D341Med (cell line): ENCODE data around the gene STAMBPL1.
A peak's percentile ranks its signal among the peaks of the same experiment; 100 is the strongest.
"Not testable (repeated sequence)": the region's sequence is repeated elsewhere in the genome, so short reads cannot be mapped to it uniquely, and the experiment has no call there.

Experiments
- DNase-seq: peaks from one replicate; pipeline ENCODE4 v3.0.0; 2012; ENCODE audit warnings: low spot score

Gene STAMBPL1

DNA sequence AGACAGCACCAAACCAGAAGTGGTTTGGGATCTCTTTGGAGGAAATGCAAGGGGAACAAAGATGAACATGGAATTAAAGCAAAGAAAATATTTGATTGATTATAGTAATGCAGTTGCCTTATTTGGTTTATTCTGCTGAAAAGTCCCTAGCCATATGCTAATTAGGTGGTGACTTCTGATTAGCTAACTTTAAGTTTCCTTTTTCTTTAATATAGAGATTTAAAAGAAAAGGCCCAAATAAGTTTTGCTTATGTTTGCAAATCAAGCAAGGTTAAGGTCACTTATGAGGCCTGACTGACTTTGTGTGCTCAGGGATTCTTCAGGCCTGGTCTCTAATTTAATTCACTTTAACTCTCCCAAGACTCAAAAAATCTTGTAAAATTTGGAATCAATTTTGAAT is 22.2 kb upstream of the STAMBPL1 start:
- DNase-seq: no peak

DNA sequence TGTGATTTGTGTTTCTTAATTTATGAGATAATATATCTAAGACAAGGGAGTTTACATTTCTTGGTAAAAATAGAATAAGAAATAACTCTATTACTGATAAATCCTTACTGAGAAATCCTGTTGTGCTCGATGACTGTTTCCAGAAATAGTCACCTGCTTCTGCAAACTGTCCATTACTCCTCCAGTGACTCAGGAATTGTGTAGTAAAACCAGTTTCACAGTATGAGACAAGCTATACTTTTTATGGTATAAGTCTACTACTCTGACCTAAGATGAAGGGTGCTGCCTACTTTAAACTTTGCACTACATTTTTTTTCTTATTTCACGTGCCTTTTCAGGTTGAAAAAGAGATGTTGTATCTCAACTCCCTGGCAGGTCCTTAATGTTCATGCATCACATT is 21.6 kb upstream of the STAMBPL1 start:
- no peak for DNase-seq

DNA sequence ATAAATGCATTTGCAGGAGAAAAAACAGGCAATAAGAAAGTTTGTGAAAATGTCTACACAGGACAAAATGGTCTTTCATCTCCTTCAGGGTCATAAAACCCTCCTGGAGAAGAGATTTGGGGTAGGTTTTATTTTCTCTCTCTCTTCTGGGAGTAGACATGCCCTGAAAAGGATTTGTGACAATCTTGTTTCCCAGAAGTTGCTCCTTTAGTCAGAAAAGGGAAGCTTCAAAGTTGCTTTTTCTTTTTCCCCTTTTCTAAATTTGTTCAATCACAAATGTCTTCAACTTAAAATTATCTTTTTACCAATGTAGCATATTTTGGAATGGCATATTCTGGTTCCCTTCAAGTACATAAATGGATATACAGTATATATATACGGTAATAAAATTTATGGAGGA is 19.0 kb upstream of the STAMBPL1 start:
- no peak for DNase-seq

DNA sequence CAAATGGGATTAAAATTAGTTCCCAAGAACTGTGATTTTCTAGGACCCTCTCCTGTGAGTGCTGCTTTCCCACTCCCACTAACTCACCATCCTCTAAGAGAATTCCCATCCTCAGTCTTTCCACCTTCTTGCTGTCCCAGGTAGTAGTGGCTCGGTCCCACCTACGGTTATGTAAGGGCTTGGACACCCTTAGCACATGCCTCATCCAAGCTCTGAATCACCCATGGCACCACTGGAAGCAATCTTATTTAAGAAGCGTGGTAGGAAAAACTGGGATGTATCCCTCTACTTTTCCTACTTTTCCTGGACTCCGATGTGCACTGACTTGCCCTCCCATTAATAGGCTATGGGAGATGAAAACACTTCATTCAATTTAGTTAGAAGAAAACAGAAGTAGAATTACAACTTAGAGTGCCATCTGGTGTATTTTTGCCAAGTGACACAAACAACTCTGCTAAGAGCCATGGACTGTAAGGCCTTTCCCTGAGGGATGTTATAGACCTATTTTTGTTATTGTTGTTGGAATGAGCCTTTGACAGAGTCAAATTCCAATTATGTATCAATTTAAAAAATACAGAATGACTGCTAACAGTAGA is 14.7 kb upstream of the STAMBPL1 start:
- DNase-seq: no peak

DNA sequence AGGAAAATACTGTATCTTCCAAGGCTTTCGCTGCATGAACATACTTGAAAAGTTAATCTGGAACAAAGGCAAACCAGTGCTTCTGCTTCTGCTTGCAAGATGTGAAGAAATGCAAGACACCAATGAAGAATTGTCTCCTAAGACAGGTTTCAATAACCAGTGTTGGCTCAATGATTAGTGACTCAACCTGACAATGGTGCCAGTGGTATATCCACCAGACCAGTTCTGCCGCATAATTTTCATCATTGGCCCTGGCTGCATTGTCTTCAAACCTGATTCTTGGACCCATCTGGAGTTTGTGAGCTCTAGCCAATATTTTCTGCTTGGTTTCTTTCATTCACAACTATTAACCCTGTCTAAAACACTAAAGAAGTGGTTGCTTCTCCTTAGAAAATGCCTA is 13.6 kb upstream of the STAMBPL1 start:
- no peak for DNase-seq

DNA sequence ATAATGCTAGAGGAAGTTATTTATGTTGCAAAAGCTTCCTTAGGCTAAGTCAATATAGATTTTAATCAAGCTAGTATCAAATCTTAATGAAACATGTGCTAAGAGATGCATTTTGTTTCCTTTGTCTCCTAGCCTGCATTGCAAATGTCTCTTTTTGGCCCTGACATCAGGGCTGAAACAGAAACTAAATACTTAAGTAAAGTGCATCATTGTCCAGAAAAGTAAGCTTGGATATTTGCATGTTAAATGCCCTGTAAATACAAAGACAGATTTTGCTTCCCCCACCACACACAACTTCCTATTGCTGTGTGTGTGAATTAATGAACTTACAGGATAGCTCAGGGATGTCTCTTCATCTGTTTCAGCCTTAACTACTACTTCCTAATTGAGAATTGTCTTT is 10.0 kb upstream of the STAMBPL1 start:
- no peak for DNase-seq

DNA sequence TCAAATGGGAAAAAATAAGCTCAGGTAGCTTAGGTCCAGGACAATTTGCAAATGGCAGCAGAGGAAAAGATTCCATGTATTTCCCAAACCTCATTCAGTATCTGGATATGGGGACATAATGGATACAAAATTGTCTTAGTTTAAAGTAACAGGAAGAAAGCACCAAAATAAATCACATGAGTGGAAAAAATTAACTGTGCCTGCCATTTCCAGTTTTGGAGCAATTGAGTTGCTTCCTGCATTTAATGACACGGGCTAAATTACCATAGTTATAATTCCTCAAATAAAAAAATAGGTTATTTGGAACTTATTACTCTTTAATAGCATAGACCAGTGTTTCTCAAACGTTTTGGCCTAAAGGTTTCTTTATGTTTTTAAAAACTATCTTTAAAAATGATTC is 6.3 kb upstream of the STAMBPL1 start:
- DNase-seq: no peak

DNA sequence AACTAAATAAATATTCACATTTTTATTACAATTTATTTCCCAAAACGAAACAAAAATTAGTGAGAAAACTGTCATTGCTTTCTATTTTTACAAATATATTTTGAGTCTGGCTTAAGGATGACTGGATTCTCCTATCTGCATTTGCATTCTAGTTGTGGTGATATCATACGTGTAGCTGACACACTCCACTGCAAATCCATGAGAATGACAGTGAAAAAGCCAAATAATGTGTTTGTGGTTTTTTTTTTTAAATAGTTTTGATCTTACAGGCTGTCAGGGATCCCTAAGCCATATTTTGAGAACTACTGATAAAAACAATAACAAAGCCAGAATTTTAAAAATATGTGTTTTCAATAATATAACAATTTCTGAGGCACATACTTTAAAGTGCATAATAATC is 5.8 kb upstream of the STAMBPL1 start:
- no peak for DNase-seq

DNA sequence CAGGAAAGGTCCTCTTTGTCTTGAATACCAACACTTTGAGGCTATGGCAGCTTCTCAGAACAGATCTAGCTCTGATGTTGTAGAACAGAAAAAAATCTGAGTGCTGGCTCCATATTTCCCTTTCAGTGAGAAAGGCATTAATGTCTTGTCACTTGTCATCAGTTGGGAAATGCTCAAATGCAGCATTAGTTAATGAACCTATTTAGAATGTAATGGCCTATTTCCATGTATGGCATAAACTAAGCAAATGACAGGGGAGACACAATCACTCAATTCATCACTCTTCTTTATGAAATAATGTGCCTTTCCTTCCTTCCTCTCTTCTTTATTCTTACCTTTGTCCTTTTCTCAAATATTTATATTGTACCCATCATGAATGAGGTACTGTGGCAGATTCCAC is 5.0 kb upstream of the STAMBPL1 start:
- DNase-seq: no peak

DNA sequence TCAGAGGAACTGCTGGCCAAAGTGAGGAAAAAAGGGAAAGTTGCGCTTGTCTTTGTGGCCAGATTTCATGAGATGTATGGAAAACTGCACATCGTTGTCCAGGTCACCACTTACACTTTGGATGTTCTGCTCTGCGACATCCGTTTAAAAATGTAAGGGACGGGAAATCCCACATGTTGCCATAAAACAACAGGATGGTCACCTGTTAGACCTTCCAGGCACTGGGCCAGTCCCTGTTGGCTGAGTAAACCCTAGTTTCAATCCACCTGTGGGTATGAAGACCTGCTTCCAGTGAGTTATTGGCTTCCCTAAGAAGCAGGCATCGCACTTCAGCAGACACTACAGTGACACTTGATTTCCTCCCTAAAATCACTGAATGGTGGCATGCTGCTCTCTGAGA is 2.7 kb upstream of the STAMBPL1 start:
- DNase-seq: no peak

DNA sequence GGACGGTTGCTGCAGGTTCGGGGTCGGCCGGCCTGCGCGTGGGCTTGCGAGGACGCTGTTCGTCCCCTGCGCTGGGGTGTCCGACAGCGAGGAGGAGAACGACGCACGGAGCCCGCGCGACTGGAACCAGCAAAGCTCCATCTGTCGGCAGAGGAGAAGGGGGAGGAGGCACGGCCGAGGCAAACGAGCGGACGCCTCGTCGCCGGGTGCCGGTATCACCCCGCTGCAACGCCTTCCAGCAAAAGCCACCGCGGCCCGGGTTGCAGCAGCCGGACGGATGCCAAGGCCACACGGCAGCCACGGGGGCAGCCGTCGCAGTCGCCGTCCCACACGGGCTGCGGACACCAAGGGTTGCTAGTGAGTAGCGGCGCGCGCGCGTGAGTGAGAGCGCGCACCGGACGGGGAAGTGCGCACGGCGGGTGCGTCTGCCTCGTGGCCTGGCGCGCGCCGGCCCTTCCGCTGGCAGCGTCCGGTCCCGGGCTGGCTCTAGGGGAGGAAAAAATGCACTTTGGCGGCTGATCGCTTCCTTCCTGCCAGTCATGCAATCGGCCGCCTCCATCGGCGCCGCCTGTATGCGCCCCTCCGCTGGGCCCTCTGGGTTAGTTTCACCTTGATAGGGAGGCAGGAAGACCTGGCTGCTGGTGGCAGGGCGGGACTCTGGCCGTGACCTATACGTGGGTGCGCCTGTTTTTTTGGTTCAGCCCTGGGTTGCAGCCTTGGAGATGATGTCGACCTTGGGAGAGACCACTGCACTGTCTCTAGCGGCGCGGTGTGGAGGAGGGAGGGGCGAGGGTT is 434 bp downstream of the STAMBPL1 start:
- peak; percentile 69 for DNase-seq

DNA sequence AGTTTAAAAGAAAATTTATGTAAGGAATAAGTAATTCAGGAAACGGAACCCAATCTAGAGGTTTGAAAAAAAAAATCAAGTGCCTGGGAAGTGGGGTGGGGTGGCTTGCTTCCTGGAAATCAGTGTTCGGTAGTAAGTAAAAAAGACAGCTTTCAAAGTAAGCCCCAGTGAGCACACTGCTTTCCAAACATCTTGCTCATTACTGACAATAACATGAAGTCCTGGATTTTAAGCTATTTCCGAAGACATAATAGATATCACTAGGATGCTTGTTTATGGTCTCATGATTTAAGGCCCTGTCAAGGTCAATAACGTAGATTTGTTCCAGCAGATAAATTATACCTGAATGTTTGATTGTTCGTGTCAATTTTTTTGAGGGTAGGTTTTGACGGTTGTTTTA is 1.3 kb downstream of the STAMBPL1 start:
- no peak for DNase-seq

DNA sequence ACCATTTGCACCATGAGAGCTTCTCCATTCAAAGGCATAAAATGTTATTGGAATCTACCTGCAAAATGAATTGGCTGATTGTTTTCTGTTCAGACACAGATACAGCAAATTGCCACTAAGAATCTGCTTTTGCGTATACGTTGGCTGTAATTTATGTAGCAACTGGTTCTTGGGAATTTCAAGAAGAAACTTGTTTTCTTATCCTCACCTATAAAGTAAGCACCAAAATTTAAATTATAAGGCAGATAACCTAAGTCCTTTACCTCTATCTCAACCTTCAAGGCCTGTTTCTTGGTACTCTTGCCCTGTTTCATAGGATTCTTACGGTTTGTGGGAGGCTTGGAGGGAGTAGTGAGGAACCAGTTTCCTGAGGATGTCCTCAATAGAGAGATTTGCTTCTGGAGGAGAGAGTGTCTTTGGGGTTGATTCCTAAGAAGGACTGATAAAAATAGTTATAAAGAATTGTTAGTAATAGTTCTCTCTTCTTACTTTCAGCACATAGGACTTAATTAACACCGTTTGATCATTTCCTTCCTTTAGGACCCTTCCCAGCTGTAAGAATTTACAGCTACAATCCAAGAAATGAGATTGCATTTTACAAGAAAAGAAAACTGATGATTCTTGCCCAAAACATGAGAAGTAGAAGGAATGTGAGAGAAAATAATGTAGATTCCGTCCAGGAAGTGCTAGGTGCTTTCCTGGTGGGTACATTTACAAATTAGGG is 2.0 kb downstream of the STAMBPL1 start:
- no peak for DNase-seq

DNA sequence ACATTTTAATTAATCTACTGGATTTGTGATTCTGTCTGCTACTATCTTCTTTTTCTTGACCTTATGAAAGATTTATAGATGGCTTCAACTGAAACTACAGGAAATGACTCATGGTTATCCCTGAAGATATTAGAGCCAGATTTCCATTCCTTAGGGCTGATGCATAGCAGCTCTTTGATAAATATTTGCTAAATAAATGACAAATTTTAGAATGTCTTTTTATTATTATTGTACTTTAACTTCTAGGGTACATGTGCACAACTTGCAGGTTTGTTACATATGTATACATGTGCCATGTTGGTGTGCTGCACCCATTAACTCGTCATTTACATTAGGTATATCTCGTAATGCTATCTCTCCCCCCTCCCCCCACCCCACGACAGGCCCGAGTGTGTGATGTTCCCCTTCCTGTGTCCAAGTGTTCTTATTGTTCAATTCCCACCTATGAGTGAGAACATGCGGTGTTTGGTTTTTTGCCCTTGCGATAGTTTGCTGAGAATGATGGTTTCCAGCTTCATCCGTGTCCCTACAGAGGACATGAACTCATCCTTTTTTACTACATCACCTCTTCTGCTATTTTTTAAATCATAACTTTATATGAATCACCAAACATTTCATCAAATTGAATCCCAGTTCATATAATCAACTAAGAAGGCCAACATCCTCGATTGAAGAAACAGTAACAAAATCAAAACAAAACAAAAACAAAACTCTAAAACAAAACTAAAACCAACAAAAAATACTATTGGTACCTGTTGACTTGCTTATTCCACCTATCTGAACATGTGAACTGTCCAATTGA is 2.8 kb downstream of the STAMBPL1 start:
- DNase-seq: not testable (repeated sequence)

DNA sequence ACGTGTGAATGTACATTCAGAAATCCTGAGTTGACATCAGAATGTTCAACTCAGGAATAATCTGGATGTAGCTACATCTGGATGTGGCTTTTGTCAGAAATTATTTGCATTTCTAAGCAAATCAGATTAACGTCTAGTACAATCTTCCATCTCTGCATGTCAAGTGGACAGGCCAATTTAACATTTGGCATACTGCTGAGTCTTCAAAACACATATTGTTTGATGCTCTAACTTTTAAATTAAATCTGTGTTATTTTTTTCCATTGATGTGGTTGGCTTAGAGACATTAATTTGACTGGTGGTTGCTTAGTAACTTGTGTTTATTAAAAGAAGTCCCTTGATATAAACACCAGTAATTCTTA is 3.4 kb downstream of the STAMBPL1 start:
- no peak for DNase-seq

DNA sequence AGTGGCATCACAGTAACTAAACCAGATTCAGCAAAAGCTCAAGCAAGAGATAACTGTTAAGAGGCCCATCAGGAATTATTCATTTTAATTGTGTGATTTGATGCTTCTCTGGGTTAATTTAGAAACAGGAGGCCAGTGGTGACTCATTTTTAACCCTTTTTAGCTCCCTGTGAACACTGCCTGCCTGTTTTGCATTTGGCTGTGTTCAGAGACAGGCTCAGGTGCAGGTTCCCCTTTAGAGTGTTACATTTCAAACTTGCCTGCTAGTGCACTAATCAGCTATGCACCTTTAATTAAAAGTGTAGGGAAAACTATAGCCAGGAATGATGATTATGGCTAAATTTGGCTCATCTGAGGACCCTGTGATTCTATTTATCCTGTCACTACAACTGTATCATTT is 6.5 kb downstream of the STAMBPL1 start:
- DNase-seq: no peak

DNA sequence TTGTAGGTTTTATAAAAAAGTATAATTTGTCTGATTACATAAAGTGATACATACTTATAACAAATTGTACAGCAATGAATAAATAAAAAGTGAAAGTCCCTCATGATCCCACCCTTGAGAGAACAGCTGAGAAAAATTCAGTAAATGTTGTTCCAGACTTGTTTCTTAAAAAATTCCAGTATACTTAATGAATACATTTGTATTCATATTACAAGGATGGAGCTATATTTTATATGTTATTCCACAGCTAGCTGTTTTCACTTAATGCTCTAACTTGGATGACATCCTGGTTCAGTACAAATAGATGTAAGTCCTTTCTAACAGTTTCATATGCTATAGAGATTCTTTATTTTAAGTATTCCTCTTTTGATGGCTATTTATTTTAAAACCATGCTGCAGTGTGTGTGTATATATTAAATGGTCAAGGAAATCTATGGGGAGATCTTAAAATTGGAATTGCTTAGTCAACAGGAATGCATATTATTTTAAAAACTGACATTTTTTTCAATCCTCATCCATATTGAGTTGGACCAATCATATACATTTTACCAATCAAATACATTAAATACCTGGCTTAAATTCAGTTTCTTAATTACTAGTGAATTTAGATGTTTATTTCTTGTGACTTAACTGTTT is 8.9 kb downstream of the STAMBPL1 start:
- no peak for DNase-seq

DNA sequence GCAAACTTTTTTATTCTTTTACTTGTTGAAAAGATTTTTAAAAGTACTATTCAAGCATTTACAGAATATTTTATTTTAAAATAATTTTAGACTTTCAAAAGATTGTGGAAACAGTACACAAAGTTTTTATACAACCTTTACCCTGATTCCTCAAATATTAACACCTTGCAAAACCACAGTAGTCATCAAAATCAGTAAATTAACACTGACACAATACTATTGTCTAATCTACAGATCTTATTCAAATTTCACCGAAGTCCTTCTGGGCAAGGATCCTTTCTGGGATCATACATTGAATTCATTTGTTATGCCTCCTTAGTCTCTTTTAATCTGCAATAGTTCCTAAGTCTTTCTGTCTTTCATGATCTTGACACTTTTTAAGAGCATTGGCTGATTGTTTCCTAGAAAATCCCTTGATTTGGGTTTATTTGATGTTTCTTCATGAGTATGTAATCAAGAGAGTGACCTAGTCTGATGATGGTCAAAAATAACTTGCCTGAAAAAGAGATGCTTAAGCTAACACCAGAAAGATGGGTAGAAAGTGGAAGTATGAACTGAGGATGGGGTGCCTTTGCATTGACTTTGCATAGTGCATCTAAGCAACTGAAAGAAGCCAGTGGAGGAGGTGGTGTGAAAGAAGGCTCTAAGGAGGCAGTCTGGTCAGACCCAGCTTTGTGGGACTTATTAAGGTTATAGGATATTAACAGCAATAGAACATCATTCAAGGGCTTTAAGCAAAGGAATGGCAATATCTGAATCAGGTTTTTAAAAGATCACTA is 9.7 kb downstream of the STAMBPL1 start:
- no peak for DNase-seq

DNA sequence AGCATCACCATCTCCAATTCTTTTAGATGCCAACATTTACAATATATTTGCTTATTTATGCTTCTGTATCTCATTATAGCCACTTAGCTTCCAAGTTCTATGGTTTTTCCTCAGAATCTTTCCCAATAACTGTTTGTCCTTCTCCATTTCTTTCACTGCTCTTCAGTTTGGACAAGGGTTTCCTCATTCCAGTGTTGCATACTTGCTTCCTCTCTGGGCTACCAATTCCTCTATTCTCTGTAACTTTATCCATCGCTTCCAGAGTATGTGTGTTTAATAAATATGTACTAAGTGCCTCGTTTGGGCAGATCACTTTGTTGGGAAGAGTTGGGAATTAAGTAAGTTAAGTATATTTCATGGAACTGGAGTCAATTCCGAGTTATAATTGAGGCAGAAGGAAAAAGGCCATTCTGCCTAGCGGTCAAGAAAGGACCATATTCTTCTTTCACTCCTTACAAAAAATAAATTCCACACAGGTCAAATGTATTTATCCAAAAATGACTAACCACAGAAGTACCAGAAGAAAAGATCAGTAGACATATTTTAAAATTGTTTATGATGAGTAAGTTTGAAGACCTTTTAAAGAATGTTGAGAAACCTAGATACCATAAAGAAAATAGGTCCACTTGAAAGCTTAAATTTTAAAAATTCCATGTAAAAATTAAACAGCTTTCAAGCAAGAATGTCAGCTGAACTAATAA is 10.8 kb downstream of the STAMBPL1 start:
- no peak for DNase-seq

DNA sequence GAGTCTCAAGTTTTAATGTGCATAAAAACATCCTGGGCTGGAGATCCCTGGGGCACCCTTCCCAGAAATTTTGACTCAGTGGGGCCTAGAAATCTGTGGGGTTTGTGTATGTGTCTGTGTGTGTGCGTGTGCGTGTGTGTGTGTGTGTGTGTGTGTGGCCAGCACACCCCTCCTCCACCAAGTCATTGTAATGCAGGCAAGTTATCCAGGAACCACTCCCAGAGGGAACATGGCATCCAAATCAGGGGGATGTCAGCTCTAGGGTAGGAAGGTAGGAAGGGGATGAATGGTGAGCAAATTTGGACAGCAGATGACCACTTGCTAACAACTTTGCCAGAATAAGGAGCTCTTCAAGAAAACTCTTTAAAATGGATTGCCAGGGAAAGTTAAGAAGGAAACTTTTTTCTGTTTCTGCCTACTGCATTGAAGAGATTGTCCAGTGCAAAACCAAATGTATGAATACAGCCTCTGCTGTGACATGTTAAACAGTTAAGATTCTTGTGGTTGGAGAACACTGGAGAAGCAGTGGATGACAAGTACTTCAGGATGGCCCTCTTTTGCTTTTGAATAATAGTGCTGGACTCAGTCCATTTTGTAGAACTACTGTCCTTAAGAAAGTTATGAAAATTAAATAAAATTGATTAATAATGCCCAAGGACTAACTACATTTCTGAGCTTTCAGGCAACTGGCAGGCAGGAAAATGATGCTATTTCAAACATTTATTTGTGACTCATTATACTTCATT is 12.3 kb downstream of the STAMBPL1 start:
- no peak for DNase-seq
